ENCODE results near the gene DDI2.

Gene DDI2

GRCh38 chr1:15683345-15684039, 66.2 kb downstream of the DDI2 start:
- Histone ChIP-seq H2AK5ac (ENCODE audit: low read length, severe bottlenecking) (peak overlapping the region; percentile 96), H4K91ac (ENCODE audit: low read length) (peak overlapping the region; percentile 85), H2BK15ac (ENCODE audit: low read depth, poor library complexity, severe bottlenecking) (peak overlapping the region; percentile 86), H2BK120ac (ENCODE audit: low read depth, low read length) (peak overlapping the region; percentile 99), H3K27ac (ENCODE audit: low read length, poor library complexity, severe bottlenecking) (peak overlapping the region; percentile 26), H3K27me3 (ENCODE audit: control insufficient read depth in 1 of 2, insufficient read depth in 1 of 2, low read length in 2 of 2) (no peaks in the 10 kb centered on the region), H4K8ac (ENCODE audit: low read length) (peak overlapping the region; percentile 99), H3K4me1 (ENCODE audit: control insufficient read depth, insufficient read depth, low read depth, low read length) (peaks cover 16% of the 10 kb centered on the region), H3K14ac (ENCODE audit: low read length in 2 of 2) (peak overlapping the region; percentile 58 to 79), H3K23ac (ENCODE audit: low read length in 2 of 2) (peak overlapping the region in 1 of 2 experiments; percentile 50), H2AFZ (ENCODE audit: low read depth, low read length) (no peak overlapping the region), H3K9ac (ENCODE audit: low read length) (peak overlapping the region; percentile 99), H3K4ac (ENCODE audit: low read depth in 1 of 2, low read length in 2 of 2) (peak overlapping the region; percentile 95 to 99), H3K18ac (ENCODE audit: low read depth in 1 of 2, low read length in 2 of 2) (peak overlapping the region; percentile 90 to 99), H2BK12ac (ENCODE audit: low read length in 2 of 2) (peak overlapping the region in 1 of 2 experiments; percentile 35), H3K36me3 (ENCODE audit: control insufficient read depth in 1 of 2, insufficient read depth in 2 of 2, low read depth in 1 of 2, low read length in 2 of 2) (peaks cover 0 to 10% of the 10 kb centered on the region in 2 experiments), H3K79me1 (replicated peaks; ENCODE audit: low read length, poor library complexity, severe bottlenecking) (peaks cover 5% of the 10 kb centered on the region), H2BK5ac (ENCODE audit: low read depth, low read length, poor library complexity, severe bottlenecking) (peak overlapping the region; percentile 87), H3K9me3 (ENCODE audit: control insufficient read depth, low read length) (no peaks in the 10 kb centered on the region), H3K4me3 (ENCODE audit: insufficient read depth in 1 of 2, low read depth in 1 of 2, low read length in 2 of 2) (peak overlapping the region; percentile 79 to 83), H3K4me2 (ENCODE audit: low read length, poor library complexity, severe bottlenecking) (peak overlapping the region; percentile 94)
- DNase-seq, result no peak
- 55% methylated on average over 18 of the region's 18 CpGs for WGBS

- Histone ChIP-seq H3K4me2 (ENCODE audit: low read length, poor library complexity, severe bottlenecking) (peak within 1 kb of the TSS; percentile 94), H2BK15ac (ENCODE audit: low read depth, poor library complexity, severe bottlenecking) (peak within 1 kb of the TSS; percentile 98), H3K4me1 (ENCODE audit: control insufficient read depth, insufficient read depth, low read depth, low read length) (peaks cover 14% of the 10 kb centered on the region), H3K27me3 (ENCODE audit: control insufficient read depth in 1 of 2, insufficient read depth in 1 of 2, low read length in 2 of 2) (no peaks in the 10 kb centered on the region), H2BK120ac (ENCODE audit: low read depth, low read length) (peak within 1 kb of the TSS; percentile 99), H3K9me3 (ENCODE audit: control insufficient read depth, low read length) (no peaks in the 10 kb centered on the region), H3K18ac (ENCODE audit: low read depth in 1 of 2, low read length in 2 of 2) (peak within 1 kb of the TSS; percentile 90 to 99), H3K14ac (ENCODE audit: low read length in 2 of 2) (peak within 1 kb of the TSS; percentile 58 to 94), H3K4ac (ENCODE audit: low read depth in 1 of 2, low read length in 2 of 2) (peak within 1 kb of the TSS; percentile 95 to 99), H3K4me3 (ENCODE audit: insufficient read depth in 1 of 2, low read depth in 1 of 2, low read length in 2 of 2) (peak within 1 kb of the TSS; percentile 83 to 98), H2BK12ac (ENCODE audit: low read length in 2 of 2) (peak within 1 kb of the TSS in 1 of 2 experiments; percentile 35), H2AFZ (ENCODE audit: low read depth, low read length) (no peak within 1 kb of the TSS), H2AK5ac (ENCODE audit: low read length, severe bottlenecking) (peak within 1 kb of the TSS; percentile 96), H3K23ac (ENCODE audit: low read length in 2 of 2) (peak within 1 kb of the TSS; percentile 43 to 80), H3K27ac (ENCODE audit: low read length, poor library complexity, severe bottlenecking) (peak within 1 kb of the TSS; percentile 26), H4K8ac (ENCODE audit: low read length) (peak within 1 kb of the TSS; percentile 99), H4K91ac (ENCODE audit: low read length) (peak within 1 kb of the TSS; percentile 85), H3K79me1 (replicated peaks; ENCODE audit: low read length, poor library complexity, severe bottlenecking) (peaks cover 5% of the 10 kb centered on the region), H3K36me3 (ENCODE audit: control insufficient read depth in 1 of 2, insufficient read depth in 2 of 2, low read depth in 1 of 2, low read length in 2 of 2) (peaks cover 0 to 10% of the 10 kb centered on the region in 2 experiments), H2BK5ac (ENCODE audit: low read depth, low read length, poor library complexity, severe bottlenecking) (peak within 1 kb of the TSS; percentile 87), H3K9ac (ENCODE audit: low read length) (peak within 1 kb of the TSS; percentile 99)
- DNase-seq, result peak; percentile 49
- 0% methylated on average over 7 of the region's 52 CpGs for WGBS
These were observed 66.8 kb downstream of the DDI2 start, which contains the start of gene PLEKHM2 for GRCh38 chr1:15684042-15684461. TSS of gene PLEKHM2 (plus strand) at chr1:15684320. CDS start at chr1:15684559, 239 bp downstream.

- H3K79me1 ChIP-seq (replicated peaks; ENCODE audit: low read length, poor library complexity, severe bottlenecking), result peaks cover 8% of the 10 kb centered on the region
- peak overlapping the region; percentile 83 to 95 for H3K4ac ChIP-seq (ENCODE audit: low read depth in 1 of 2, low read length in 2 of 2)
- H2BK15ac ChIP-seq (ENCODE audit: low read depth, poor library complexity, severe bottlenecking), result peak overlapping the region; percentile 98
- H2BK5ac ChIP-seq (ENCODE audit: low read depth, low read length, poor library complexity, severe bottlenecking), result no peak overlapping the region
- peak overlapping the region; percentile 80 to 91 for H3K18ac ChIP-seq (ENCODE audit: low read depth in 1 of 2, low read length in 2 of 2)
- WGBS, result 3% methylated on average over 47 of the region's 72 CpGs
- H3K9me3 ChIP-seq (ENCODE audit: control insufficient read depth, low read length), result no peaks in the 10 kb centered on the region
- H3K36me3 ChIP-seq (ENCODE audit: control insufficient read depth in 1 of 2, insufficient read depth in 2 of 2, low read depth in 1 of 2, low read length in 2 of 2), result peaks cover 6 to 15% of the 10 kb centered on the region in 2 experiments
- peak overlapping the region; percentile 99 for H2BK120ac ChIP-seq (ENCODE audit: low read depth, low read length)
- peak; percentile 66 for DNase-seq
- peak overlapping the region; percentile 83 to 98 for H3K4me3 ChIP-seq (ENCODE audit: insufficient read depth in 1 of 2, low read depth in 1 of 2, low read length in 2 of 2)
- peak overlapping the region; percentile 39 to 94 for H3K14ac ChIP-seq (ENCODE audit: low read length in 2 of 2)
- H3K27ac ChIP-seq (ENCODE audit: low read length, poor library complexity, severe bottlenecking), result no peak overlapping the region
- H3K4me1 ChIP-seq (ENCODE audit: control insufficient read depth, insufficient read depth, low read depth, low read length), result peaks cover 14% of the 10 kb centered on the region
- peak overlapping the region; percentile 83 for H3K4me2 ChIP-seq (ENCODE audit: low read length, poor library complexity, severe bottlenecking)
- peak overlapping the region; percentile 99 for H4K8ac ChIP-seq (ENCODE audit: low read length)
- no peaks in the 10 kb centered on the region for H3K27me3 ChIP-seq (ENCODE audit: control insufficient read depth in 1 of 2, insufficient read depth in 1 of 2, low read length in 2 of 2)
- H2AK5ac ChIP-seq (ENCODE audit: low read length, severe bottlenecking), result no peak overlapping the region
- no peak overlapping the region for H2BK12ac ChIP-seq (ENCODE audit: low read length in 2 of 2)
- H3K23ac ChIP-seq (ENCODE audit: low read length in 2 of 2), result peak overlapping the region; percentile 43 to 80
- H3K9ac ChIP-seq (ENCODE audit: low read length), result peak overlapping the region; percentile 98
- H2AFZ ChIP-seq (ENCODE audit: low read depth, low read length), result no peak overlapping the region
- H4K91ac ChIP-seq (ENCODE audit: low read length), result peak overlapping the region; percentile 29
These were observed 67.4 kb downstream of the DDI2 start for GRCh38 chr1:15684468-15685291.

- H4K91ac ChIP-seq (ENCODE audit: low read length), result no peak overlapping the region
- no peaks in the 10 kb centered on the region for H3K27me3 ChIP-seq (ENCODE audit: control insufficient read depth in 1 of 2, insufficient read depth in 1 of 2, low read length in 2 of 2)
- peaks cover 8% of the 10 kb centered on the region for H3K79me1 ChIP-seq (replicated peaks; ENCODE audit: low read length, poor library complexity, severe bottlenecking)
- H3K36me3 ChIP-seq (ENCODE audit: control insufficient read depth in 1 of 2, insufficient read depth in 2 of 2, low read depth in 1 of 2, low read length in 2 of 2), result peaks cover 6 to 17% of the 10 kb centered on the region in 2 experiments
- 80% methylated on average over 4 of the region's 4 CpGs for WGBS
- no peak overlapping the region for H3K14ac ChIP-seq (ENCODE audit: low read length in 2 of 2)
- H3K18ac ChIP-seq (ENCODE audit: low read depth in 1 of 2, low read length in 2 of 2), result no peak overlapping the region
- no peak overlapping the region for H2BK5ac ChIP-seq (ENCODE audit: low read depth, low read length, poor library complexity, severe bottlenecking)
- H2BK15ac ChIP-seq (ENCODE audit: low read depth, poor library complexity, severe bottlenecking), result no peak overlapping the region
- no peak overlapping the region for H3K4me2 ChIP-seq (ENCODE audit: low read length, poor library complexity, severe bottlenecking)
- H4K8ac ChIP-seq (ENCODE audit: low read length), result no peak overlapping the region
- H3K4ac ChIP-seq (ENCODE audit: low read depth in 1 of 2, low read length in 2 of 2), result no peak overlapping the region
- peak; percentile 23 for DNase-seq
- peak overlapping the region in 1 of 2 experiments; percentile 98 for H3K4me3 ChIP-seq (ENCODE audit: insufficient read depth in 1 of 2, low read depth in 1 of 2, low read length in 2 of 2)
- no peaks in the 10 kb centered on the region for H3K9me3 ChIP-seq (ENCODE audit: control insufficient read depth, low read length)
- no peak overlapping the region for H2AFZ ChIP-seq (ENCODE audit: low read depth, low read length)
- no peak overlapping the region for H3K27ac ChIP-seq (ENCODE audit: low read length, poor library complexity, severe bottlenecking)
- no peak overlapping the region for H3K23ac ChIP-seq (ENCODE audit: low read length in 2 of 2)
- no peak overlapping the region for H2AK5ac ChIP-seq (ENCODE audit: low read length, severe bottlenecking)
- H2BK12ac ChIP-seq (ENCODE audit: low read length in 2 of 2), result no peak overlapping the region
- peak overlapping the region; percentile 98 for H3K9ac ChIP-seq (ENCODE audit: low read length)
- H3K4me1 ChIP-seq (ENCODE audit: control insufficient read depth, insufficient read depth, low read depth, low read length), result peaks cover 12% of the 10 kb centered on the region
- H2BK120ac ChIP-seq (ENCODE audit: low read depth, low read length), result no peak overlapping the region
These were observed 68.6 kb downstream of the DDI2 start for GRCh38 chr1:15685820-15686219.

Data from mesenchymal stem cell (in vitro differentiated cells and primary cell).